T-helper 22 cell (primary cell): ENCODE data around the gene CDX2.
"Not testable (repeated sequence)": the region's sequence is repeated elsewhere in the genome, so short reads cannot be mapped to it uniquely, and the experiment has no call there.

Experiments
- DNase-seq: peaks from one replicate; pipeline ENCODE4 v3.0.0-alpha.2; 2020; ENCODE audit warnings: low read depth

CDX2 gene

GRCh38 chr13:27964741-27965323 lies 4.3 kb downstream of the CDX2 start:
- no peak for DNase-seq

- DNase-seq, result not testable (repeated sequence)
These were observed 4.9 kb downstream of the CDX2 start for GRCh38 chr13:27964206-27964605.

GRCh38 chr13:27963491-27963890 lies 5.6 kb downstream of the CDX2 start:
- DNase-seq, result no peak

- no peak for DNase-seq
These were observed 6.1 kb downstream of the CDX2 start for GRCh38 chr13:27962982-27963381.

- no peak for DNase-seq
These were observed 6.8 kb downstream of the CDX2 start for GRCh38 chr13:27962128-27962841.

- no peak for DNase-seq
These were observed 7.7 kb downstream of the CDX2 start for GRCh38 chr13:27961227-27962085.

- no peak for DNase-seq
These were observed 8.5 kb downstream of the CDX2 start for GRCh38 chr13:27960362-27961226.

GRCh38 chr13:27959976-27960361 lies 9.1 kb downstream of the CDX2 start:
- DNase-seq, result no peak

GRCh38 chr13:27956576-27957300 lies 12.4 kb downstream of the CDX2 start:
- no peak for DNase-seq

GRCh38 chr13:27955014-27955591 lies 14.0 kb downstream of the CDX2 start:
- DNase-seq, result no peak

GRCh38 chr13:27954406-27954851 lies 14.7 kb downstream of the CDX2 start:
- DNase-seq, result no peak

- no peak for DNase-seq
These were observed 15.3 kb downstream of the CDX2 start for GRCh38 chr13:27953676-27954405.

GRCh38 chr13:27952876-27953675 lies 16.0 kb downstream of the CDX2 start:
- no peak for DNase-seq

GRCh38 chr13:27942972-27943371 lies 26.1 kb downstream of the CDX2 start:
- DNase-seq, result no peak

GRCh38 chr13:27933580-27934328 lies 35.4 kb downstream of the CDX2 start:
- DNase-seq, result no peak

- DNase-seq, result no peak
These were observed 36.0 kb downstream of the CDX2 start for GRCh38 chr13:27933118-27933517.

GRCh38 chr13:27929868-27930267 lies 39.2 kb downstream of the CDX2 start:
- no peak for DNase-seq
